ENCODE results near the gene ENTPD6.

The ENTPD6 gene

GRCh38 chr20:25245461-25245860 is 49.9 kb downstream of the ENTPD6 start:
- DNase-seq, result no peak

GRCh38 chr20:25246182-25246999 is 50.9 kb downstream of the ENTPD6 start:
- no peak for DNase-seq

DNA sequence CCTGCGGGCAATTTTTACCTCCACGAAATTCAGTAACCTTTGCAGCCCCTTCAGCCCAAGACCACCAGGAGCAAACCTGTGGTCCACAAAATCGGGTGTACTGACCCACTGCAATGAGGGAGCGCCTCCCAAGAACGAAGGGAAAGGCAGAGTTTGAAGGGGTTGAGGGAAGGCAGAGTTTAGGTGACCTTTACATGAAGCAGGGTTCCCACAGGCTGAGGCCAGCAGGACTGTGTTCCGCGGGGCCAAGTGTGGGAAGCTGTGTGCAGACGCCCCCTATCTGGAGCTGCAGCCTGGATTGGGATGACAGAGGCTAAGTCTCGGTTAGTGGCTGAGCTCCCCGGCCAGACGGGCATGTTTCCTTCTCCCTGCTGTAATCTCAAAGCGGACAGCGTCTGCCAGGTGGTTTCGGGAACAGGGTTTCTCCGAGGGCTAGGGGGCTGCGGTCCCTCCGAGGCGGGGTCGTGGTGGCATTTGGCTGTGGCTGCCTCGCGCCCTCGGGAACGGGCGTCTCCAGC is 51.5 kb downstream of the ENTPD6 start:
- peak; percentile 71 for DNase-seq

DNA sequence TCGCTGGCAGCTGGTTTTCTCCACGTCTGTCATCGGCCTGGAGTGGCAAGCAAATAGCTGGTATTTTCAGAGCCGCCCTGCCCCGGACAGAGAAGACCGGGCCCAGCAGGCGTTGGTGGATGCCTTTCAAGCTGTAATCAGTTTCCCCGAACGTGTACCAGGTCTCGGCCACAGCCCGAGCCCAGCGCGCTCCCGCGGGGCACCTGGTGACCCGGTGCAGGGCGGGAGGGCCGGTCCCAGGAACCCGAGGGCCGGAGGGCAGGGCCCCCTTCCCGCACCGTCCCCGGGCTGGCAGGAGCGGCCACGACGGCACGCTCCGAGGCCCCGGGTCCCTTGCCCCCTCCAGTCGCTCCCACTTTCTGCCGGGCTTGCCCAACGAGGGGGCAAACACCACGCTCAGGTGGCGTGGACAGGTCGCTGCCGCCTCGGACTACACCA is 52.0 kb downstream of the ENTPD6 start:
- no peak for DNase-seq

- peak; percentile 88 for DNase-seq
These were observed 52.7 kb downstream of the ENTPD6 start, which contains the start of gene PYGB for GRCh38 chr20:25247956-25248785. TSS of gene PYGB (plus strand) at chr20:25248085. CDS start at chr20:25248179, 94 bp downstream.

DNA sequence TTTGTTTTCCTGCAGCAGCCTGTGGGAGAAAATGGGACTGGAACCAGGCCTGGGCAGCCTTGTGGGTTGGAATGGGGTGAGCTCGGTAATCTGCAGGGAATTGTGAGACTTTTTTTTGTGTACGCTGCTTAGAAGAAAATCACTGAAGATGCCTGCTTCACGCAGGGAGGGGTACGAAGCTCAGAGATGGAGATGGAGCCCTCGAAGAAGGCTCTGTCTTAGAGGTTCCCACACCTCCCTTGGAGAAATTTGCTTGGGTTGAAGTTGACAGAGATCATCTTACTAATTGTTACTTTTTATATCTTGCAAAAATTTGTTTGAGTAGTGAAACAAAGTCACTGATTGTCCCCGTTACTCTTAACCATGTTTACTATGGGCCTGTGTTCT is 53.3 kb downstream of the ENTPD6 start:
- peak; percentile 51 for DNase-seq

GRCh38 chr20:25249198-25249931 is 53.9 kb downstream of the ENTPD6 start:
- no peak for DNase-seq

DNA sequence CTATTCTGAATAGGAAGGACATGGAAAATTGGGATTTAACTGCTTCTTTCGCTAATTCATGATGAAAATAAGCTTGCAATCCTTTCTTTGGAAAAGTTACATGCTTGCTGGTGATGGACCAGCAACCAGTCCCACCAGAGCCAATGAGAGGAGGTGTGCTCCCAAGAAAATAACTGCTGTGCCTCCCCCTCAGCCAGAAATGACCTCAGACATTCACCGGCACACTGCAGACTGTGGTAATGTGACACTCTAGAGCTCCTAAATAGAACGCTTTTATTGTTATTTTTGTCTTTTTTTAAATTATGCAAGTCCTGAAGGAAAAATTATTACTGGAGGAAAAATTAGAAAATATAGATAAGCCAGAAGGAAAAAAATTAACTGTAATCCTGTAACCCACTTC is 55.0 kb downstream of the ENTPD6 start:
- no peak for DNase-seq

- DNase-seq, result no peak
These were observed 55.5 kb downstream of the ENTPD6 start for GRCh38 chr20:25251019-25251418.

- no peak for DNase-seq
These were observed 56.0 kb downstream of the ENTPD6 start for GRCh38 chr20:25251558-25251957.

- no peak for DNase-seq
These were observed 56.7 kb downstream of the ENTPD6 start for GRCh38 chr20:25252230-25252651.

GRCh38 chr20:25252686-25253421 is 57.3 kb downstream of the ENTPD6 start:
- no peak for DNase-seq

GRCh38 chr20:25253606-25254275 is 58.2 kb downstream of the ENTPD6 start:
- no peak for DNase-seq

- no peak for DNase-seq
These were observed 59.1 kb downstream of the ENTPD6 start for GRCh38 chr20:25254571-25254970.

- no peak for DNase-seq
These were observed 59.6 kb downstream of the ENTPD6 start for GRCh38 chr20:25254986-25255680.

DNA sequence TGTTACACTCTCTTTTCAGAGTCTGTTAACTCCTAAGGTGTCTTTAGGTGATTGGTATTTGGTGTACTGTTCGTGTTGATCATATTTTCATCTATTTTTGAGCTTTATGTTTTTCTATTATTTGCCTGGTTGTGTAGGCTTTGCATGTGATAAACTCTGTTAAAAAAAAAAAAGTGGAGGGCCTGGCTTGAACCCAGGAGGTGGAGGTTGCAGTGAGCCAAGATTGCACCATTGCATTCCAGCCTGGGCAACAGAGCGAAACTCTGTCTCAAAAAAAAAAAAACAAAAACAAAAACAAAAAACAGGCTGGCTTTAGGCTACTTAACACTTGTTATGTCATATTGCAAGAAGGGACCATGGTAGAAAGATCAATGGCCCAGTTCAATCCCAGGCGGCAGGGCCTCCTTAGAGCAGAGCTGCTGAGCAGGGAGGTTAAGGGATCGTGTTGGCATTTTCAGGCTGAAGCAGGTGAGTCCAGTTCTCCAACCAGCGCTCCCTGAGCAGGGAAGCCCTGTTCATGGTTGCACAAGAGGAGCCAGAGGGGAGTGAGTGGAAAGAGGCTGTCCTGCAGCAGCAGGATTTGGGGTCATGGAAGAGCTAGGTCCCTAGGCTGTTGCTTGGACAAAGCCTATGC is 60.8 kb downstream of the ENTPD6 start:
- no peak for DNase-seq

GRCh38 chr20:25257130-25257529 is 61.6 kb downstream of the ENTPD6 start:
- no peak for DNase-seq

GRCh38 chr20:25257756-25258475 is 62.4 kb downstream of the ENTPD6 start:
- no peak for DNase-seq

- no peak for DNase-seq
These were observed 62.9 kb downstream of the ENTPD6 start for GRCh38 chr20:25258476-25258805.

GRCh38 chr20:25258828-25259227 is 63.3 kb downstream of the ENTPD6 start:
- no peak for DNase-seq

Data from NCI-H2171 treated with DMSO at 0.1 percent for 48 hours (cell line).